Measurements from ENCODE around the gene YAE1. TPM values are rescaled to one million over a fixed set of nuclear protein-coding genes. Genes with fewer than 3 reads are reported as not detected.
A peak's percentile ranks its signal among the peaks of the same experiment; 100 is the strongest.

The YAE1 gene, protein sequence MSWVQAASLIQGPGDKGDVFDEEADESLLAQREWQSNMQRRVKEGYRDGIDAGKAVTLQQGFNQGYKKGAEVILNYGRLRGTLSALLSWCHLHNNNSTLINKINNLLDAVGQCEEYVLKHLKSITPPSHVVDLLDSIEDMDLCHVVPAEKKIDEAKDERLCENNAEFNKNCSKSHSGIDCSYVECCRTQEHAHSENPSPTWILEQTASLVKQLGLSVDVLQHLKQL
- 11.5 TPM for polyA plus RNA-seq

DNA sequence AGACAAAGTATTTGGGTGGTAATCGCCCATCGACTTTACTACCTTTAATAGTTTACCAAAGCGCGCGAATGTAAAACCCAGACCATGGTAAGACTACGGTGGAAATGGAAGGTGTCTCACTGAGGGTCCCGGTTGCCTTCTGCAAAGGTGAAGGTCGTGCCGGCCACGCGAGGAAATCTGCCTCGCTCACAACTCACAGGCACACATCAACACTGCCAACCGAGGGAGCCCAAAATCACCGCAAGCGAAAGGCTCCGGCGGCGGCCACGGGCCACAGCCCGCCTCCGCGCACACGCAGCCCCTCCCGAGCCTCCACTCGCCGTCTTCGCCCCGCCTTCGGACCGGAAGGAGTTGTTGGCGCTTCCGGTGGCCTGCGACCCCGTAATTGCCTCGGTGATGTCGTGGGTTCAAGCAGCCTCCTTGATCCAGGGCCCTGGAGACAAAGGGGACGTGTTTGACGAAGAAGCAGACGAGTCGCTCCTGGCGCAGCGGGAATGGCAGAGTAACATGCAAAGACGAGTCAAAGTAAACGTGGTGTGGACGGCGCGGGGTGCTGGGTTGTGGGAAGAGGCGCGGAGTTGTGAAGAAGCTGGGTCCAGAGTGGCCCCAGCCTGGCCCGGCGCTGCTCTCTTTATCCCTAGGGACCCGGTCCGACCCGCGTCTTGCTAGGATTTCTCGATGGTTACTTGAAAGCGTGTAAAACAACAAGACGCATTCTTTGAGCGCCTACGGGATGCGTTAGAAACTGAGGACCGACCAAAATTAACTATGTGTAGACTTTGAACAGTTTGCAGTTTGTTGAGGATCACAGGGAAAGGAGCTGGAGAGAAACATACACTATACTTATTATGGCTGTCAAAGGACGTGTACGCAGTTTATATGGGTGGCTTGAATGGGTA, at the start of gene YAE1:
TSS of gene YAE1 (plus strand) at position 382 of the 899 bp plus-strand sequence. CDS start at position 397, 15 bp downstream.
- Mint-ChIP-seq H3K27me3 (no peaks in the 10 kb centered on the region), H3K9me3 (no peaks in the 10 kb centered on the region), H3K4me3 (peak within 1 kb of the TSS; percentile 98 to 99 (median 98)), H3K36me3 (peaks cover 2% of the 10 kb centered on the region), H3K27ac (peak within 1 kb of the TSS; percentile 86 to 96 (median 86)), H3K4me1 (peaks cover 8 to 26% (median 14%) of the 10 kb centered on the region in 3 donors)

DNA sequence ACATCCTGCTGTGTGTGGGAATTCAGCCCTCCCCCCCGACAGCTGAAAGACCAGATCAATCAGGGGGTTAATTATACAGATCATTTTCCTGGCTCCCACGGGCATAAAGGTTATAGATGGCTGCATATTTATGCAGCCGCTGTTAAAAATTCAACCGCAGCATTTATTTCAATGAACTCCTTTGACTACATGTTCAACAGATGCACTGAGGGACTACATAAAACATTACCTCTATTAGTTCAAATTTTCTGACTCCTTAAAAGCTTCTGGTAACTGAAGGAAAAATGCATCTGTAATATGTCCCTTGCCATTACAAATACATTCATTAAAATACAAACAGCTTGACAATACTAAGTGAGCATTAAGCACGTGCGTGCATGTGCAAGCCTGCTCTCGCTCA, 49.7 kb upstream of the YAE1 start:
- Mint-ChIP-seq H3K27me3 (peaks cover 1% of the 10 kb centered on the region), H3K36me3 (no peaks in the 10 kb centered on the region), H3K27ac (no peak overlapping the region), H3K4me3 (no peak overlapping the region), H3K9me3 (no peaks in the 10 kb centered on the region), H3K4me1 (peaks cover 0 to 4% (median 2%) of the 10 kb centered on the region in 3 donors)

DNA sequence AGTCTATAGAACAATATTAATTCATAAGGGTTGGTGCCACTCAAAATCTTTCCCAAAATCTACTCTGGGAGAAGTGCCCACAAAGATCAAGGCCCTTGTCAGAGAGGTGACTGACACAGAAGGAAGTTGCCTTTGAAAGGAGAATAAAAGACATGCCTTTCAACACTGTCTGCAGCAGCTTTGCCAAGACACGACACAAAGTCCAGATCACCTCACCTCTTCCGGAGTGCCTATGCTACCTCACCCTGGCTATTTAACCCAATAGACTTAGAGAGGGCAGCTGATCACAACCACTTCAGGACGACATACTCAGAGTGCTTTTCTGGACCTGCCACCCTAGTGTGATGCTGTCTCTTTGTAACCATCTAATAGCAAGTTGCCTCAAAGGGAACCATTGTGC, 49.0 kb upstream of the YAE1 start:
- Mint-ChIP-seq H3K36me3 (no peaks in the 10 kb centered on the region), H3K27me3 (peaks cover 1% of the 10 kb centered on the region), H3K27ac (peak overlapping the region in 1 of 3 donors; percentile 58), H3K4me3 (no peak overlapping the region), H3K9me3 (no peaks in the 10 kb centered on the region), H3K4me1 (peaks cover 0 to 4% (median 2%) of the 10 kb centered on the region in 3 donors)

DNA sequence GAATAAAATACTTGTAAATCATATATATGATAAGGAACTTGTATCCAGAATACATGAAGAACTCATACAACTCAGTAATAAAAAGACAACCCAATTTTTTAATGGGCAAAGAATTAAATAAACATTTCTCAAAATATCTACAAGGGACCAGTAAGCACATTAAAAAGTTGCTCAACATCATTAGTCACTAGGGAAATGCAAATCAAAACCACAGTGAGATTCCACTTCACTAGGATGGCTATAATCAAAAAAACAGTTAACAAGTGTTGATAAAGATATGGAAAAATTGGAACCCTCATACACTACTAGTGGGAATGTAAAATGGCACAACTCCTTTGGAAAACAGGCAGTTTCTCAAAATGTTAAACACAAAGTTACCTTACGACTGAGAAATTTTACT, 40.3 kb upstream of the YAE1 start:
- H3K27me3 Mint-ChIP-seq: peaks cover 7% of the 10 kb centered on the region
- no peak overlapping the region for H3K27ac Mint-ChIP-seq
- no peak overlapping the region for H3K4me3 Mint-ChIP-seq
- peaks cover 0 to 4% (median 0%) of the 10 kb centered on the region in 3 donors for H3K9me3 Mint-ChIP-seq
- no peaks in the 10 kb centered on the region for H3K4me1 Mint-ChIP-seq
- H3K36me3 Mint-ChIP-seq: no peaks in the 10 kb centered on the region

DNA sequence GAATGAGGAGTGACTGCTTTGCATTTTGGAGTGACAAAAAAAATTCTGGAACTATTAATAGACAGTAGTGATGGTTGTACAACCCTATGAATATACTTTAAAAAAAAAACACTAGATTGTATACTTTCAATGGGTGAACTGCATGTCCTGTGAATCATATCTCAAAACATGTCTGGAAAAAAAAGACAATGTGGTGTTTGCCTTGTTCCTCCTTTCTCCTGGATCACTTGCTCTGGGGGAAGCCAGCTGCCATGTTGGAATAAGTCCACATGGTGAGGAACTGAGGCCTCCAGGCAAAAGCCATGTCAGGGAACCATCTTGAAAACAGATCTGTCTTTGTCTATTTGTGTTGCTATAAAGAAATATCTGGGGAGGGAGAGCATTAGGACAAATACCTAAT, 39.5 kb upstream of the YAE1 start:
- Mint-ChIP-seq H3K4me1 (no peaks in the 10 kb centered on the region), H3K4me3 (no peak overlapping the region), H3K36me3 (no peaks in the 10 kb centered on the region), H3K27ac (no peak overlapping the region), H3K9me3 (peaks cover 0 to 4% (median 0%) of the 10 kb centered on the region in 3 donors), H3K27me3 (peaks cover 5% of the 10 kb centered on the region)

DNA sequence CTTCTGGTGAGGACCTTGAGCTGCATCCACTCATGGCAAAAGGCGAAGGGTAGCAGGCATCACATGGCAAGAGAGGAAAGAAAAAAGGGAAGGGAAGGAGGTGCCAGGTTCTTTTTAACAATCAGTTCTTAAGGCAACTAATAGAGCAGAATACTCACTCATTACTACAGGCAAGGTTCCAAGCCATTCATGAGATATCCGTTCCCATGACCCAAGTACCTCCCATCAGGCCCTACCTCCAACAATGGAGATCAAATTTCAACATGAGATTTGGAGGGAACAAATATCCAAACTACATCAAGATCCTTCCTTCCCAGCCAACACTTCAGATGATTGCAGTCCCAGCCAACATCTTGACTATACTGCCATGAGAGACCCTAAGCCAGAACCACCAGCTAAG, 38.9 kb upstream of the YAE1 start:
- H3K27me3 Mint-ChIP-seq: peaks cover 5% of the 10 kb centered on the region
- H3K4me1 Mint-ChIP-seq: no peaks in the 10 kb centered on the region
- no peaks in the 10 kb centered on the region for H3K36me3 Mint-ChIP-seq
- peaks cover 0 to 4% (median 0%) of the 10 kb centered on the region in 3 donors for H3K9me3 Mint-ChIP-seq
- no peak overlapping the region for H3K4me3 Mint-ChIP-seq
- H3K27ac Mint-ChIP-seq: no peak overlapping the region

DNA sequence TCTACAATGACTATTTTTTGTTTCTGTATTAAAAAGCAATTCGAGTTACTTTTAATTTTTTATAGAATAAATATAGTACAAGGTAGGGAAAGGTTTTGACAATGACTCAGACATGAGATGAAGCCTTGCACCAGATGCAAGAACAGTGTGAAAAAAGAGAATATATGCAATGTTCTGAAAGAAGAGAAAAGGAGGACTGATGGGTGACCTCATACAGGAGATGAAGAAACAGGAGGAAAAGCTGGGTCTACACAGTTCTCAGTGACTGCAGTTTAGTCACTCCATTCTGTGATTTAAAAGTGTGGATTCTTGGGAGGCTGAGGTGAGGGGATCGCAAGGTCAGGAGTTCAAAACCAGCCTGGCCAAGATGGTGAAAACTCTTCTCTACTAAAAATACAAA, 38.3 kb upstream of the YAE1 start:
- Mint-ChIP-seq H3K4me1 (no peaks in the 10 kb centered on the region), H3K27me3 (peaks cover 5% of the 10 kb centered on the region), H3K4me3 (no peak overlapping the region), H3K36me3 (no peaks in the 10 kb centered on the region), H3K9me3 (peaks cover 0 to 3% (median 0%) of the 10 kb centered on the region in 3 donors), H3K27ac (no peak overlapping the region)

DNA sequence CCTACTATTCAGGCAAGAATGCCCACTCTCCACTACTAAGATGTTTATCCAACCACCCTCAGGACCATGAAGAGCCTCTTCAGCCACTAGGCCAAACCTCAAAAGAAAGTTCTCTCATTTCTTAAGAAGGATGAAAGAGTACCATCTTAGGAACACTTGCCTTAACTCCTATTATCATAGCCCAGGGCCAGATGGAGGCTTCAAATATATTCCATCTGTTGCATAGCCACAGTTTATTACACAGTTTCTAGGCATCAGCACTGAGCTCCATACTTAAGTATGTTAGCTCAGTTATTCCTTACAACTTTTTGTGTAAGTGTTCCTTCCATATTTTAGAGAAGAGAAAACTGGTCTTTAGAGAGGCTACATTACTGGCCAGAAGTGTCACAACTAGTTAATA, 37.4 kb upstream of the YAE1 start:
- Mint-ChIP-seq H3K27me3 (no peaks in the 10 kb centered on the region), H3K9me3 (peaks cover 0 to 2% (median 0%) of the 10 kb centered on the region in 3 donors), H3K36me3 (no peaks in the 10 kb centered on the region), H3K4me3 (no peak overlapping the region), H3K27ac (no peak overlapping the region), H3K4me1 (no peaks in the 10 kb centered on the region)

DNA sequence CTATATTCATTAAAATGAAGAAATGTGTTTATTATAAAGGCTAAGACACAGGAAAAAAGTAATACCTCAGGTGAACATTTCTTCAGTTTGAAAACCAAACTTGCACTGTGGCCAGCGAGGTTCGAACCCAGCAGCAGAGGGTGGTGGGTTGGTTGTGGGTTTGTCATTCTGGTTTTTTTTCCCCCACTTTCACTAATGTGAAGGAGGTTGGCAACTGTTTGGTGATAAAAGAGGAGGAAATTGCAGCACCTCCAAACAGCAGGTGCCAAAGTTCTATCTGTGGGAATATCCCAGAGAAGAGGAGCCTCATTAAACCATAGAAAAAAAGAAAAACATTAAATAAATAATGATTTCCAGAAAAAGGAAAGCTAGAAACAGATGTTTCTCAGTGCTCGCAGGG, 36.6 kb upstream of the YAE1 start:
- Mint-ChIP-seq H3K4me1 (no peaks in the 10 kb centered on the region), H3K9me3 (peaks cover 0 to 2% (median 0%) of the 10 kb centered on the region in 3 donors), H3K27ac (no peak overlapping the region), H3K27me3 (no peaks in the 10 kb centered on the region), H3K36me3 (no peaks in the 10 kb centered on the region), H3K4me3 (no peak overlapping the region)

DNA sequence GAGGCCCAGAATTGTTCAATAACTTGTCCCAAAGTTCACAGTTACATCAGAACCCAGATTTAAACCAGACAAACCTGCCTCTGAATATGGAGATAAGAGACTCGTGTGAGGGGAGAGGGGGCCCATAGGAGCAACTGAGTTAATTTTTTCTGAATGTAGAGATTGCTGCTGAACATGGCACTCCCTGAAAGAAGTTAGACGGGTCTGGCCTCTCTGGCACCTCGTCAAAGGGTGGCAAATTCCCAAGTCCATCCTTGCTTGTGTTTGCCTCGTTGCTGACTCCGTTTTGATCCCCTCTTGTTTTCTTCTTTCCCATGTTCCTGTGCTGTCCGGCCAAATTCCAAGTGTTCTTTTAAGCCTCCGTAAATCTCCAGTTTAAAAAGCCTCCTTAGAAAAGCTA, 35.2 kb upstream of the YAE1 start:
- Mint-ChIP-seq H3K4me1 (no peaks in the 10 kb centered on the region), H3K27me3 (peaks cover 3% of the 10 kb centered on the region), H3K36me3 (no peaks in the 10 kb centered on the region), H3K9me3 (peaks cover 0 to 2% (median 0%) of the 10 kb centered on the region in 3 donors), H3K4me3 (no peak overlapping the region), H3K27ac (no peak overlapping the region)

DNA sequence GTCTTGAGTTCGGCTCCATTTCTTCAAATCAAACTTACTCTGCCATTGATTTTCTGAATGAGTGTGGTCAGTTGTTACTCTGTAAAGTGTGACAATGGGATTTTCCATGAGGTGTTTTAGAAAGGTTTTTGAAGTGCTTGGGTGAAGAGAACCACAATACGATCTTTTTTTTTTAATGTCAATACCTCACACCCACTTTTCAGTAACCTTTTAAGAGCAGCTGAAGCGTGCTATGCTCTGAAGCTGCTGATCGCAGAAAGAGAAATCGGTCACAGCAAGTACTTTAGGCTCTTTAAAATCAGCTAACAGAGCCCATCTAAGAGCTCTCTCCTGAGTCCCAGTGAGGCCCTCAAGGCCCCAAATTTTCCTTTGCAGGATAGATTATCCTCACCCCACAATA, 34.4 kb upstream of the YAE1 start:
- H3K36me3 Mint-ChIP-seq: no peaks in the 10 kb centered on the region
- H3K27me3 Mint-ChIP-seq: peaks cover 5% of the 10 kb centered on the region
- H3K4me1 Mint-ChIP-seq: no peaks in the 10 kb centered on the region
- peaks cover 0 to 2% (median 0%) of the 10 kb centered on the region in 3 donors for H3K9me3 Mint-ChIP-seq
- no peak overlapping the region for H3K27ac Mint-ChIP-seq
- H3K4me3 Mint-ChIP-seq: no peak overlapping the region

DNA sequence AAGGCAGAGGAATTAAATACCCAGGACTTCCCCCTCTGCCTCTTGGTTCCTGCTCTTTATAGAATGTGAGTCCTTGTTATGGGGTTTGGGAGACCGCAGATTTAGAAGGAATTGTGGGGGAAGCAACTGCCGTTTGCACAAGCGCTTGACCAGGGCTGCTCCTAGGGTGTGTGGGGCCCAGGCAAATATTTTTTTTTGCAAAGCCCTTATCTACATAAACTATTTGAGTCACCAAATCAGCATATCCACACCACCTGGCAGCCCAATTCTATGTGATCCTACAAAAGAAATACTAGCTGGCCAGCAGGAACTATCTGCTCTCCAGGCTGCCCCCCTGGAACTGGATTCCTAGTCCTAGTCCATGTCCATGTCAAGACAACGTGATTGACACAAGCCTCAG, 33.4 kb upstream of the YAE1 start:
- Mint-ChIP-seq H3K9me3 (peaks cover 0 to 2% (median 0%) of the 10 kb centered on the region in 3 donors), H3K4me3 (no peak overlapping the region), H3K4me1 (no peaks in the 10 kb centered on the region), H3K27me3 (peaks cover 5% of the 10 kb centered on the region), H3K36me3 (no peaks in the 10 kb centered on the region), H3K27ac (no peak overlapping the region)

DNA sequence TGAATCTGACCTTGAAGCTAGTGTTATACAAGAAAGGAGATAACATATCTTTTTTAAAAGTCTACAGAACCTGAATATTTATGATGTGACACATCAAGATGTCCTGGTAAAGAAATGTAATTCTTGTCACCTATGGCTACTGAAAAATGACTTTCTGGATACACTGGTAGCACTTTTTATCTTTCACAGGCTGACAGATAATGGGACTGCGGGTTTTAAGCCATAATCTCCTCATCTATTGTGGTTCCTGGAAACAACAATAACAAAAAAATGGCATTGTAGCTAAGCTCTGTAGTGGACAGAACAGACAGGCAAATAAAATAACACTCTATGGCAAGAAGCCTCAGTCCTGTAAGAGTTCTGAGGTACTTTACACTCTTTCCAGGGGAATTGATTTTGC, 31.6 kb upstream of the YAE1 start:
- Mint-ChIP-seq H3K27me3 (peaks cover 5% of the 10 kb centered on the region), H3K36me3 (no peaks in the 10 kb centered on the region)

DNA sequence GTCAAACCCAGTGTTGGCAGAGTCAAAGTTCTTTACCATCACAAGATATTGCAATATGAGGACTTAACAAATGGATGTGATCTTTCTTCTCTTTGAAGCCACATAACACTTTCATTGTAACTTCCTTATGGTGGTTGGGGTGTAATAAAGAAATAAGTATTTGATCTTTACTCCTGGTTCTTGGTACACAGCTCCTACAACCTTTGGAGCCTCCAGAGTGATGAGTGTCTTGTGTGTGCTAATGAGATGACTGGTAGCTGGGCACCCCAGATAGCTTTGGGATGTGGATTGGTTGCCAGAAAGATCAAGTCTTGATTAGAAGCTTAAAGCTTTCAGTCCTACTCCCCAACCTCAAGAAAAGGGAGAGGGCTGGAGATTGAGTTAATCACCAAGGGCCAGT, 31.1 kb upstream of the YAE1 start:
- no peak overlapping the region for H3K4me3 Mint-ChIP-seq
- H3K9me3 Mint-ChIP-seq: peaks cover 0 to 2% (median 0%) of the 10 kb centered on the region in 3 donors
- no peaks in the 10 kb centered on the region for H3K36me3 Mint-ChIP-seq
- peaks cover 5% of the 10 kb centered on the region for H3K27me3 Mint-ChIP-seq
- no peaks in the 10 kb centered on the region for H3K4me1 Mint-ChIP-seq
- no peak overlapping the region for H3K27ac Mint-ChIP-seq

More for the DNA sequence above, 31.6 kb upstream of the YAE1 start:
- no peak overlapping the region for H3K27ac Mint-ChIP-seq
- H3K4me3 Mint-ChIP-seq: no peak overlapping the region
- H3K9me3 Mint-ChIP-seq: peaks cover 0 to 2% (median 0%) of the 10 kb centered on the region in 3 donors
- no peaks in the 10 kb centered on the region for H3K4me1 Mint-ChIP-seq

DNA sequence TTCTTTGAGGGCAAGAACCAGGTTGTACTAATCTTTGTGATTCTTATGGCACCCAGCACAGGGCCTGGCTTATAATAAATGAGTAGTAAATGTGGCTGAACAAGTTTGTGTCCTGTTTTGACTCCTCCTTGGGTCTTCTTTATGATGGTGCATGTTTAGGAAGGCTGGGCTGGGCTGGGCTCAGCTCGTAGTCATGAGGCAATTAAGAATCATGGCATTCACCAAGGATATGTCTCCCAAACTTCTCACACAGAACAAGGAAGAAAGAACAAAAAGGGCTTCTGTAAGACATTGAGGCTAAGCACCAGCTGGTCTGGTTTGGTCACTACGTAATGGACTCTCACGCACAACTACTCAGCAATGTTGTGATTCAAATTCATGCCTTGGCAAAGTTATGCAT, 30.5 kb upstream of the YAE1 start:
- H3K36me3 Mint-ChIP-seq: no peaks in the 10 kb centered on the region
- peaks cover 0 to 2% (median 0%) of the 10 kb centered on the region in 3 donors for H3K9me3 Mint-ChIP-seq
- no peak overlapping the region for H3K27ac Mint-ChIP-seq

More for the DNA sequence above, 30.5 kb upstream of the YAE1 start:
- Mint-ChIP-seq H3K27me3 (peaks cover 5% of the 10 kb centered on the region), H3K4me1 (no peaks in the 10 kb centered on the region), H3K4me3 (no peak overlapping the region)
